Upper lobe of left lung (tissue), 6 donors: Measurements from ENCODE around the gene IGSF21. TPM values are rescaled to one million over a fixed set of nuclear protein-coding genes. Genes with fewer than 3 reads are reported as not detected.
A peak's percentile ranks its signal among the peaks of the same experiment; 100 is the strongest.

Experiments
- ATAC-seq, 2 donors: fragments of 200-7000 bp; cut with Tn5 transposase; one replicate each; pipeline ENCODE4 v1.9.1; 2022; ENCODE audit warnings: mild to moderate bottlenecking in 2 of 2, moderate library complexity in 2 of 2; ENCODE audit not compliant: low FRiP score in 2 of 2
- DNase-seq, 2 donors: peaks; one replicate each; pipeline ENCODE4 v3.0.0-alpha.2; 2019 to 2020
- H3K27ac ChIP-seq, 4 donors: fragments of 200-600 bp; sonication (generic); one replicate each; pipeline ENCODE4 v1.5.1; 2016 to 2019
- H3K27me3 ChIP-seq, 4 donors: fragments of 200-600 bp; sonication (generic); one replicate each; pipeline ENCODE4 v1.5.1; 2017 to 2019
- H3K36me3 ChIP-seq, 4 donors: fragments of 200-600 bp; sonication (generic); one replicate each; pipeline ENCODE4 v1.5.1; 2016 to 2019
- H3K4me1 ChIP-seq, 4 donors: fragments of 200-600 bp; sonication (generic); one replicate each; pipeline ENCODE4 v1.5.1; 2018 to 2019
- H3K4me3 ChIP-seq, 4 donors: fragments of 200-600 bp; sonication (generic); one replicate each; pipeline ENCODE4 v1.5.1; 2017 to 2019; ENCODE audit warnings: mild to moderate bottlenecking in 2 of 4, moderate library complexity in 1 of 4
- H3K9me3 ChIP-seq, 4 donors: fragments of 200-600 bp; sonication (generic); one replicate each; pipeline ENCODE4 v1.5.1; 2018 to 2019
- EP300 ChIP-seq, 4 donors: sonication (generic); formaldehyde crosslinking; IDR thresholded peaks; one replicate each; pipeline ENCODE4 v1.5.1; 2017; ENCODE audit warnings: antibody characterized with exemption in 4 of 4, control low read depth in 2 of 4
- POLR2A ChIP-seq, 4 donors: fragments of 450-650 bp; IDR thresholded peaks; one replicate each; pipeline ENCODE4 v1.5.1; 2016 to 2017; ENCODE audit warnings: antibody characterized with exemption in 4 of 4, mild to moderate bottlenecking in 2 of 4
- POLR2AphosphoS5 ChIP-seq, 2 donors: sonication (generic); formaldehyde crosslinking; IDR thresholded peaks; one replicate each; pipeline ENCODE4 v1.5.1; 2017; ENCODE audit warnings: antibody characterized with exemption in 2 of 2
- WGBS, 2 donors: methylation state at CpG; one replicate each; pipeline ENCODE4 v1.1.5; 2017 to 2018; 5-methylcytosine and 5-hydroxymethylcytosine counted together
- total RNA-seq, 6 donors: library from RNA; depleted of rRNA in 4 of 6; stranded (reverse); fragments of >200 nt in 4 of 6; gene quantifications; one replicate each; pipeline versions ENCODE4 v1.1.0 to v1.2.1, GENCODE V29; 2016 to 2021
- TF ChIP-seq, protein P1 (sequence below), 6 experiments: fragments of 450-650 bp in 4 of 6; fragments of 200-600 bp in 2 of 6; sonication (generic) in 2 of 6; IDR thresholded peaks; one replicate each; pipeline ENCODE4 v1.5.1; 2016 to 2019; ENCODE audit warnings: antibody characterized with exemption in 6 of 6
- donor health status: DM: no; HTN: no; CAD: no; lungs with moderate emphysema.
- donor health status: DM: no; HTN: yes; CAD: no; lungs with severe emphysema.

Gene IGSF21
- total RNA-seq, 6 donors from 2014 or later = 1.1 to 2.9 (median 2.0) TPM; not detected in 1

DNA sequence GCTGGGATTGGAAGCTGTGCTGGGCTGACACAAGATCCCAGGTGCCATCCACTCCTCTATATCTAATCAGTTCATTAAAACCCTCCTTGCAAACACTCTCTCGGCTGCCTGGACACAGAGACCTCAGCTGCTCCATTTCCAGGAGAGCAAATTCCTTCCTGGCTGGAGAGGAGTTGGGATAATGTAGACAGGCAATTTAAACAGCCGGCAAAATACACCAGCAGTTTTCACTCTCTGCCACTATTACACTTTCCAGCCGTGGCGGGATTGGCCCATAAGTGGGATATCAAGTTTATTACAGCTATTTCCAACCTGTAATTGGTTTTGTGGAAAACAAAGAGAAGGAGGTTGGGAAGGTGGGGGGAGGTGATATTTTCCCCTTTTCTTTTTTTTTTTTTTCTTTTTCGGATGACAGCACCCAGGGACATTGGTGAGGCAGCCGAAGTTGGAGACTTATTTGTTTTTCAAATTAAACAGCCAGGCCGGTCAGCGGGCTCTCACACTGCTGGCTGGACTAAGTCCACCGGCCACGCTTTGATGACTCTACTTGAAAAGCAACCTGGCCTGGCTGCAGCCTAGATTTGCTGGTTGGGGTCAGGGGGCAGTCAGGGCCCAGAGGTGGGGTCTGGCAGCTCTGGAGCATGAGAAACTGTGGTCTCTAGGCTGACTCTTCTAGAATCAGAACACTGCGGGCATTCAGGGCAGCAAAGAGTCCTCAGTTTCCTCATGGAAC lies 177.4 kb downstream of the IGSF21 start:
- H3K4me1 ChIP-seq = no peaks in the 10 kb centered on the region
- ATAC-seq (no peak), DNase-seq (no peak)
- H3K4me3 ChIP-seq = no peak overlapping the region
- H3K27ac ChIP-seq = no peak overlapping the region
- no peak for TF ChIP-seq EP300 (IDR thresholded peaks at IDR 0.05)
- TF ChIP-seq, protein P1, sequence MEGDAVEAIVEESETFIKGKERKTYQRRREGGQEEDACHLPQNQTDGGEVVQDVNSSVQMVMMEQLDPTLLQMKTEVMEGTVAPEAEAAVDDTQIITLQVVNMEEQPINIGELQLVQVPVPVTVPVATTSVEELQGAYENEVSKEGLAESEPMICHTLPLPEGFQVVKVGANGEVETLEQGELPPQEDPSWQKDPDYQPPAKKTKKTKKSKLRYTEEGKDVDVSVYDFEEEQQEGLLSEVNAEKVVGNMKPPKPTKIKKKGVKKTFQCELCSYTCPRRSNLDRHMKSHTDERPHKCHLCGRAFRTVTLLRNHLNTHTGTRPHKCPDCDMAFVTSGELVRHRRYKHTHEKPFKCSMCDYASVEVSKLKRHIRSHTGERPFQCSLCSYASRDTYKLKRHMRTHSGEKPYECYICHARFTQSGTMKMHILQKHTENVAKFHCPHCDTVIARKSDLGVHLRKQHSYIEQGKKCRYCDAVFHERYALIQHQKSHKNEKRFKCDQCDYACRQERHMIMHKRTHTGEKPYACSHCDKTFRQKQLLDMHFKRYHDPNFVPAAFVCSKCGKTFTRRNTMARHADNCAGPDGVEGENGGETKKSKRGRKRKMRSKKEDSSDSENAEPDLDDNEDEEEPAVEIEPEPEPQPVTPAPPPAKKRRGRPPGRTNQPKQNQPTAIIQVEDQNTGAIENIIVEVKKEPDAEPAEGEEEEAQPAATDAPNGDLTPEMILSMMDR (IDR thresholded peaks at IDR 0.05) = no peak
- TF ChIP-seq POLR2A (IDR thresholded peaks at IDR 0.05) = no peak
- no peaks in the 10 kb centered on the region for H3K36me3 ChIP-seq
- H3K27me3 ChIP-seq = peaks cover 0 to 5% (median 0%) of the 10 kb centered on the region in 4 donors
- no peaks in the 10 kb centered on the region for H3K9me3 ChIP-seq
- 30 to 57% methylated on average over 10 to 11 of the region's 11 CpGs for WGBS, 2 donors

DNA sequence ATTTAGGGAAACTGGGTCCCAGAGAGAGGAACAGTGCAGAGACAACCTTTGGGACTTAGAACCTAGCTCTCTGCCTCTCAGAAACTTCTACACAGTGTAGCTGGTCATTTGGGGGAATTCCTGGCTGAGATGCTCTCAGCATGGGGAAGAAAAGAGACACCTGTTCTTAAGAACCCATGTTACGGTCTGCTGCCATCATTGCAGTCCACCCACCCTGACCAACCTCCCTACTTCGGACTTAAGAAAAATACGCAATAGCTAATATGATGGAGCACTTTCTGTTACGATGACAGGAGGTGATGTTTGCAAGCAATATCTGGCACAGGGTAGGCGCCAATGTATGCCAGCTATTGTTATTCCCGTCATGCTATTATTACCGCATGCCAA lies 177.9 kb downstream of the IGSF21 start:
- WGBS, 2 donors = 79 to 86% methylated on average over 7 of the region's 7 CpGs

DNA sequence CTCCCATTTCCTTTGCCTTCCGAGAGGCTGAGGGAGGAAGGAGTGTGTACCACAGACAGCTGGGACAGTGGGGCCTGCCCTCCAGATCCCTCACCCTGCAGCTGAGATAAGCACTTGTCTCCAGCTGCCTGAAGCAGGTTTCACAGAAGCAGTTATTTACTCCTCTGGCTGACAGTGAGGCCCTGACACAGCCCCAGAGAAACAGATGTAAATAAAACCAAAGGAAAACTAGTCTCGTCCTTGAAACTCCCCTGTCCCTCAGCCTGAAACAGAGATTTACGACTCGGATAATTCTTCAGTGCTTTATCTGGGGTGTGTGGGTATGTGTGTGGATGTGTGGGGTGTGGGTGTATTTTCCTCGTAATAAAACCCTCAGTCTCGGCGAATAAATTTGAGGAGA lies 181.1 kb downstream of the IGSF21 start:
- no peaks in the 10 kb centered on the region for H3K9me3 ChIP-seq
- no peak for ATAC-seq
- TF ChIP-seq POLR2A (IDR thresholded peaks at IDR 0.05) (no peak), EP300 (IDR thresholded peaks at IDR 0.05) (no peak), POLR2AphosphoS5 (IDR thresholded peaks at IDR 0.05) (no peak)
- TF ChIP-seq, protein P1 (IDR thresholded peaks at IDR 0.05) = no peak
- no peaks in the 10 kb centered on the region for H3K36me3 ChIP-seq
- H3K27me3 ChIP-seq = no peaks in the 10 kb centered on the region
- no peak overlapping the region for H3K4me3 ChIP-seq
- no peak overlapping the region for H3K27ac ChIP-seq
- no peaks in the 10 kb centered on the region for H3K4me1 ChIP-seq
- 52 to 58% methylated on average over 6 to 7 of the region's 7 CpGs for WGBS, 2 donors
- no peak for DNase-seq

More for the DNA sequence above, 177.9 kb downstream of the IGSF21 start:
- no peak for DNase-seq
- ATAC-seq = no peak
- H3K36me3 ChIP-seq = no peaks in the 10 kb centered on the region
- no peak overlapping the region for H3K27ac ChIP-seq
- H3K4me1 ChIP-seq = no peaks in the 10 kb centered on the region
- no peak overlapping the region for H3K4me3 ChIP-seq
- no peaks in the 10 kb centered on the region for H3K9me3 ChIP-seq
- peaks cover 0 to 5% (median 0%) of the 10 kb centered on the region in 4 donors for H3K27me3 ChIP-seq
- no peak for TF ChIP-seq EP300 (IDR thresholded peaks at IDR 0.05)
- TF ChIP-seq POLR2AphosphoS5 (IDR thresholded peaks at IDR 0.05) = no peak
- TF ChIP-seq POLR2A (IDR thresholded peaks at IDR 0.05) = no peak
- TF ChIP-seq, protein P1 (IDR thresholded peaks at IDR 0.05) = no peak

DNA sequence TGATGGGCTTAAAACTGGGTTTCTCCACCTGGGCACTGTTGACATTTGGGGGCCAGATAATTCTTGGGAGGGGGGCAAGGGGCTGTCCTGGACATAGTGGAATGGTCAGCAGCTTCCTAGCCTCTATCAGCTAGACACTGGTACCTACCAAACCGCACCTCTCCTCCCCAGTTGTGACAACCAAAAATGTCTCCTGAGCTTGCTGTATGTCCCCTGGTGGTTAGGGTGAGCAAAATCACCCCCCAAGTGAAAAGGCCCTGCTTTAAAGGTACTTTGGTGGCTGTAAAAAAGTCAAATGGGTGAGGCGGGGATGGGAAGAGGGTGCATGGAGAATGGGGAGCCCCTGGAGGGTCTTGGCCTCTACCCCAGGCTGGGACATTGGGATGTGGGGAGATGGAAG lies 182.0 kb downstream of the IGSF21 start:
- no peak for TF ChIP-seq POLR2AphosphoS5 (IDR thresholded peaks at IDR 0.05)
- Histone ChIP-seq H3K27me3 (no peaks in the 10 kb centered on the region), H3K4me3 (no peak overlapping the region), H3K4me1 (no peaks in the 10 kb centered on the region), H3K36me3 (no peaks in the 10 kb centered on the region), H3K27ac (no peak overlapping the region), H3K9me3 (no peaks in the 10 kb centered on the region)
- ATAC-seq (no peak), DNase-seq (no peak)
- WGBS, 2 donors = 95 to 100% methylated on average over 2 of the region's 2 CpGs

DNA sequence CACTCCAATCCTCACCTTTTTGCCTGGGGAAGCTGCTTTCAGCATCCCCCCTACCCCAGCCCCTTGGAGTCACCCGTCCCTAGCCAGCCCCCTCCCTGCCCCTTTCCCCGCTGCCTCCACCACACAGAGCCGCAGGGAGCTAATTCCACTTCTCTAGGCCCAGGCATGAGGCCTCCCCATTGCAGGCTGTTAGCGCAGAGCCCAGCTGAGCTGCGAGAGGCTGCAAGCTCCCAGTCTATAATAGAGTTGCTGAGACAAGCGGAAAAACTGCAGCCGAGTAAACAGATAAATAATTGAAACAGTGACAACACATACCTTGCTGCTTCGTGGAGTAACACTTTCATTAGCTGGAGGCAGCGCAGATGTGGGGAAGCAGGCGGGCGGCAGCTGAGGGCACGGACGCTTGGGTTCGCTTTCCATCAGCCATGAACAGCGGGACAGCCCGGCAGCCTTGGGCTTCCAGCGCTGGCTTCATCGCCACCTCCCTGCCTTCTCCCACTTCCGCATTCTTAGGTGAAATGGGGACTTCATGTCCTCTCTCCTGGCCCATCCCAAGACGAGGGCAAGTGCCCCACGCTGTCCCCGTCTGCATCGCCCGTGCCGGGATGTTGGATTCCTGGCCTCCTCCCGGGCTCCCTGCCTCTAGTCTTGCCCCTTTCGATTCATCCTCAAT lies 183.3 kb downstream of the IGSF21 start:
- ATAC-seq (no peak), DNase-seq (peak in 1 of 2 donors; percentile 58)
- Histone ChIP-seq H3K27ac (no peak overlapping the region), H3K4me1 (no peaks in the 10 kb centered on the region), H3K27me3 (no peaks in the 10 kb centered on the region), H3K9me3 (no peaks in the 10 kb centered on the region), H3K36me3 (no peaks in the 10 kb centered on the region), H3K4me3 (no peak overlapping the region)
- WGBS, 2 donors = 52 to 57% methylated on average over 22 to 27 of the region's 27 CpGs
- TF ChIP-seq, protein P1 (IDR thresholded peaks at IDR 0.05) = no peak
- no peak for TF ChIP-seq POLR2A (IDR thresholded peaks at IDR 0.05)
- TF ChIP-seq EP300 (IDR thresholded peaks at IDR 0.05) = no peak
- TF ChIP-seq POLR2AphosphoS5 (IDR thresholded peaks at IDR 0.05) = no peak
